Putamen (tissue), 1 donor: Measurements from ENCODE around the gene FLNB.

Experiments
- DNase-seq: peaks from one replicate; pipeline ENCODE4 v3.0.0-alpha.2; 2016; ENCODE audit warnings: low spot score

Gene FLNB

GRCh38 chr3:58010562-58010961 is 2.3 kb downstream of the FLNB start:
- DNase-seq: no peak

GRCh38 chr3:58011580-58011979 is 3.4 kb downstream of the FLNB start:
- no peak for DNase-seq

- no peak for DNase-seq
Measured at GRCh38 chr3:58012302-58012701, 4.1 kb downstream of the FLNB start.

DNA sequence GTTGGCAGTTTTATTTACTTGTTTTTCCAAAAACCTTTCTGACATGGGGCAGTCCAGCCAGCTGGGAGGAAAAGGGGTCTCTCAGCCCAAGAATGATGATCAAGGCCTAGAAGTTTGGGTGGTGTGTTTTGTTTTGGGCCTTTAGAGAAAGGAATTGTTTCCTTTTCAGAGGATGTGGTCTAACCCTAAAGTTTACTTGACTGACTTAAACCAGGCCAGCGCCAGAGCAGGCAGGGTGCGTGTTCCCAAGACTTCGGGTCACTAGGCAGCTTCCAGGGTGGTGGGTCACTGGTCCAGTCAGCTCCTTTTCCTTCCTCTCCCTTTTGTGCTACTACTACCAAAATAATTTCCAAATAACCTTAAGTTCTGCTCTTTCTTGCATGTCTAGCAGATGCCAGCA is 4.9 kb downstream of the FLNB start:
- no peak for DNase-seq

DNA sequence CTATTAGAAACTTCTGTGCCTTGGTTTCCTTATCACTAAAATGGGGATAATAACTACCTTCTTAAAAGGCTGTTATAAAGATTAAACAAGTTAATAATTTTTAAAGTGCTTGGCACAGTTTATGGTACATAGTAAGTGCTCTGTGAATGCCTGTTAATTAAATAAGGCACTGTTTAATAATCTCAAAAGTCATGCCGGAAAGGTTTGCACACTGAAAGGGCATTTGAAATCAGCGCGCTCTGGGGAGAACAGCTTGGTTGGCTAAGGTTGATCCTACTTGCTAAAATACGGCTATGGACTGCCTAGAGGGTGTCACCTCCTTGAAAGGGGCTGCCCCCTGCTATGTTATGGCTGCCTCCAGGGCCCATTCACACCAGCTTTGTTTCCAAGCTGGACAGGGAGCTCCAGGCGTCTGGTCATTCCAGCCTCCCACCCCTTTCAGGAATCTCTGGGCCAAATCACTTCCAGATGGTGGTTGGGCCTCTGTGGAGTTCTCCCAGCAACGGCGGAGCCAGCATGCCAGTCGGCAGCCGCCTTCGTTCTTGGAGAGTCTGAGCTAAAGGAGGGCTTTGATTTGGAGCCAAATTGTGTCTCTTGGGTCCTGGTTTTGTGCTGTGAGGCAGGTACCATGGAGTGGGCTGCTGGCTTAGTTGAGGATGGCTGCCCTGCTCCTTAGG is 5.9 kb downstream of the FLNB start:
- DNase-seq: no peak

DNA sequence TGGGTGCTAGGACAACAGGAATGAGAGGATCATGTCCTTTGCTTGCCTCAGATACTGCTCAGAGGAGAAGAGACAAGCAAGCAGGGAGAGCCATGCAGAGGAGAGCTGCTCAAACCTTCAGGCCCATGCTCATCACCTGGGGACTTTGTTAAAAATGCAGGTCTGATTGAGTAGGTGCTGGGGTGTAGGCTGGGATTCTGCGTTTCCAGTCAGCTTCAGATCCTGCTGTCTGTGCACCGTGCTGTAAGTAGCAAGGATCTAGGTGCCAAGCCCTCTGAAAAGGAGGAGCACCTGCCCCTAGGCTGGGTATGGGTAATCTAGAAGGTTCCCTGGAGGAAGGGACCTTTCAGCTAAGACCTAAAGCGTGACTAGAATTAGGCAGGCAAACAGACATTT is 7.3 kb downstream of the FLNB start:
- DNase-seq: no peak

DNA sequence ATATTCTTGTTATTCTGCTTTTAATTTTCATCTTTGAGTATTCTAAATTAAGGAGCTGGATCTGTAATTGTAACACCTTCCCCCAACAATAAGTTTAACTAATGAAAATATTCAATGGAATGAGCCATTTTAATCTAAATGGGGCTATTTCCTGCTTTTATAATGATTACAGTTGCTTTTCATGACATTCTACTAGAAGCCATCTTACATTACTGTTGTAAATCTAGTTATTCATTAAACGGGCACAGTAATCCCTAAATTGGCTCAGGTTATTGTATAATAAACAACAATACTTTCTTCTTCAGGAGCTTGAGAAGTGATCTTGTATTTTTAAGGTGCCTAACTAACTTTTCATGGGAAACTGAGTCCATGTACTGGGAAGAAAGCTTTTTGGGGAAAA is 8.5 kb downstream of the FLNB start:
- DNase-seq: no peak

DNA sequence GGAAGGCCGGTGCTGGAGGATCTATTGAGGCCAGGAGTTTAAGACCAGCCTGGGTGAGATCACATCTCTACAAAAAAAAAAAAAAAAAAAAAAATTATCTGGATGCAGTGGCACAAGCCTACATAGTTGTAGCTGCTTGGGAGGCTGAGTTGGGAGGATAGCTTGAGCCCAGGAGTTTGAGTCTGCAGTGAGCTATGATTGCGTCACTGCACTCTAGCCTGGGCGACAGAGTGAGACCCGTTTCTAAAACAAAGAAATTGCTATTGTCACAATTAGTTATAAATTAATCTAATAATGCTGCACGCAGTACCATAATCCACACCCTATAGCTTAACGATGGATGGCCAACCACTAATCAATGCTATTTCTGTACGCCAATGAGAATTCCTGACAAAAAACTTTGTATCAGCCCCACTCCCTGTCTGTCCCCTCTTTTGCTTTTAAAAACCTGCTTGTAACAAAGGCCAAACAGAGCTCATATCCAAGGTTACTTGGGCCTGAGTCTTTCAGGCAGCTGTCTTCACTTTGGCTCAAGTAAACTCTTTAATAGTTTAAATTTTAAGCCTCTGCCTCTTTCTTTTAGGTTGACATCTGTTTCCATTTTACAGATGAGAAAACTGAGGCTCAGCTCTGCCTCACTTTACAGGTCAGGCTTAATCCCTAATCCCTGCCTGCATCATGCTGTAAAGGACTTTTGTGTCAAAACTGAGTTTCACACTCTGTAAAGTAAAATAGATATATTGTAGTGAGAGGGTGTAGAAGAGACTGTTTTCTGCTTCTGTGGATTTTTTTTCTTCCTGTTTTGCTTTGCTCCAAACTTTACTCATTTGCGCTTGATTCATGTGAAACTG is 10.9 kb downstream of the FLNB start:
- no peak for DNase-seq

DNA sequence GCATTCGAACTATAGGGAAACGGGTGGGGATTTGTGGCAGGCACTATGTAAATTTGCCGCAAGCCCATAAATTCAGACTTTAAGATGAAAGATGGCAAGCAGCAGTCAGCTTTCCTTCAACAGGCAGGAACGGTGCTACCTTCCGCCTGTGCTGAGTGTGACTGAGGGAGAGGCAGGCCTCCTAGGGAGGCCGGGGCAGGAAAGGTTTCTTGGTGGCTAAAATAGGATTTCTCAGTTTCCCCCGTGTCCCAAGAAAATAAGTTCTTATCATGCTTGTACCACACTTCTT is 12.5 kb downstream of the FLNB start:
- no peak for DNase-seq

DNA sequence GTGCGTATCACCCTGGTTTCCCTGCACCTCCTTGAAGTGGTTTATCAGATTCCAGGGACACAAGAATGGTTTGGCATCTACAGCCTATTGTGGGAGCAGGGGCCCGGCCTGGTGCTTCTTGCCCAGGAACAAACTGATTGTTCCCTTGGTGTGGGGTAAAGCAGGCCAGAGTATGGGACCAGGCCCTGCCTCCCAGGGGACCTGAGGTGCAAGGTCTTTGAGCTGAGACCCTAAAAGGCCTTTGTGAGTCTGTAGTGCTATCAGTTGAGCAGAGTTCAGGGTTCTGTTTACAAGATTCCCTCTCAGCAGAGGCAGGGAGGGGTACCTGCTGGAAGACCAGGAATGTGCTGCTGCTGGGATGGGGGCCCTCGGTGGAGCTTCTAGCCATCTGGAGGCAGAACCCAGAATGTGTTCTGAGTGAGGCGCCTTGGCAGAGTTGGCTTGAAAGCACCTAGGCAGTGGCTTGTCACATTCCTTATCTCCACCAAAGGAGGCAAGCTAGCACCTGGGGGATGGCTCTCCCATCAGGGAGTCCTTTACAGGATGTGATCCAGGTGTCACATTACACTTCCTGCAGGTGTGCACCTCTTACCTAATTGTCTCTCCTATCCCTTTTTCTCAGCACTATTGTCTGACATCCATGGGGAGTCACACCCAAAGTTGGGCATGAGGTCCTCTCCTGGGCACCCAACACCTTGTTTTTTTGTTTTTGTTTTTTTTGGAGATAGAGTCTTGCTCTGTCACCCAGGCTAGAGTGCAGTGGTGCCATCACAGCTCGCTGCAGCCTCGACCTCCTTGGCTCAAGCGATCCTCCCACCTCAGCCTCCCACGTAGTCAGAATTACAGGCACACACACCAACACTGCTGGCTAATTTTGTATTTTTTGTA is 13.1 kb downstream of the FLNB start:
- no peak for DNase-seq

DNA sequence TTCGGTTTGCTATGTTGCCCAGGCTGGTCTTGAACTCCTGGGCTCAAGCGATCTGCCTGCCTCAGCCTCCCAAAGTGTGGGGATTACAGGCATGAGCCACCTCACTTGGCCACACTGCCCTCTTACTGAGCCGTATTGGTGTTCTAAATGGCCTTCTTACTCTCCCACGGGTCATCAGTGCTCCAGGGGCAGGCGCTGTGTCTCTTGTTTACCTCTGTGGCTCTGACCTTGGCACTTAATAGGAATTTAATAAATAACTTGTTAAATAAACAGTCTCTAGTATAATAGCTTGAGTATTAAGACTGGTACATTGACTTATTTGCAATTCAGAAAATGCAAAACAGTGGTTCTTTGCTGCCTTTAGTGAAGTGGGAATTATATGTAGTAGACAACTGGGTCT is 13.7 kb downstream of the FLNB start:
- DNase-seq: no peak

- no peak for DNase-seq
Measured at GRCh38 chr3:58022490-58022889, 14.3 kb downstream of the FLNB start.

DNA sequence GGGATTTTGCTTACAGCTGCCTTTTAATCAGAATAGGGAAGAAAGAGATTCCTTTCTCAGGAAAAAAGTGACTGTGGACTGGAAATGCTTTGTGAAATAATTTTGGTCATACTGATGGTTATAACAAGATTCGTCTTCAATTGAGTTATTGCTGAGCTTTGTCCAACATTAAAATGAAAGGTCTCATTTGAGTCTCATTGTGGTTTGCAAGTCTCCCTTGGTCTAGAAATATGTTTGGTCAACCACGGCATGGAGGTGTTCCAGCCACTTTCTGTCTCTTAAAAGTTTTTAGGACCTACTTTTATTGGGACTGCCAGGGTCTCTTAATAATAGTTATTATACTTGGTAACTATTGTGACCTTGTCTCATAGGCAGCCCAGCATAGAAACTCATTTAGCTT is 15.3 kb downstream of the FLNB start:
- no peak for DNase-seq

GRCh38 chr3:58025406-58025805 is 17.2 kb downstream of the FLNB start:
- DNase-seq: no peak

DNA sequence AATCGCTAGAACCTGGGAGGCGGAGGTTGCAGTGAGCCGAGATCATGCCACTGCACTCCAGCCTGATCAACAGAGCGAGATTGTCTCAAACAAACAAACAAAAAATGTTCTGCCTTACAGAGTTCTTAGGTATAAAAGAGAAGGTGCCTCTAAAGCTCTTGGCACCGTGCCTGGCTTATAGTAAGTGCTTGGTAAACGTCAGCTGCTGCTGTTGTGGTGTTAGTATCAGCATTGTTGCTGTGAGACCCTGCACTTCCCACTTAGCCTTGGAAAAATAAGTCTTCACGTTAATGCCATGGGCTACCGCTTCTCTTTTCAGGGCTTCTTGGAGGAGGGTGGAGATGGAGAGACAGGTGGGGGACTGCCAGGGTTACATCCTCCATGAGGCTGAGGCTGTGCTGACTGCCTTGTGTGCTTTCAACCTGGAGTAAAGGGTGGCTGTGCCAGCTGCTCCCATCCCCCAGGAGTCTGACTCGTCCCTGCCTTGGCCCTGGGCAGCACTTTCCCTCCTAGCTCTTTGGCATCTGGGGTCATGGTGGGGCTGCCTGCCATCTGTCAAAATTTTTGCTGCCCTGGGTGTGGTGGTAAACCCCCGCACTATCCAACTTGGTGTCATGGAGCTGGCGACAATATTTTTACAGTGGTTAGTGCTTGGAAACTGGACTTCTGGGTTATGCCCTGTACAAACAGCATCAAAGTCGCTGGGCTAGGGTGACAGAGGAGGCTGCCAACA is 17.8 kb downstream of the FLNB start:
- no peak for DNase-seq

- DNase-seq: no peak
Measured at GRCh38 chr3:58026598-58026997, 18.4 kb downstream of the FLNB start.

GRCh38 chr3:58027704-58028317 is 19.6 kb downstream of the FLNB start:
- DNase-seq: no peak

- no peak for DNase-seq
Measured at GRCh38 chr3:58028902-58029301, 20.7 kb downstream of the FLNB start.

- DNase-seq: no peak
Measured at GRCh38 chr3:58029842-58030584, 21.8 kb downstream of the FLNB start.

DNA sequence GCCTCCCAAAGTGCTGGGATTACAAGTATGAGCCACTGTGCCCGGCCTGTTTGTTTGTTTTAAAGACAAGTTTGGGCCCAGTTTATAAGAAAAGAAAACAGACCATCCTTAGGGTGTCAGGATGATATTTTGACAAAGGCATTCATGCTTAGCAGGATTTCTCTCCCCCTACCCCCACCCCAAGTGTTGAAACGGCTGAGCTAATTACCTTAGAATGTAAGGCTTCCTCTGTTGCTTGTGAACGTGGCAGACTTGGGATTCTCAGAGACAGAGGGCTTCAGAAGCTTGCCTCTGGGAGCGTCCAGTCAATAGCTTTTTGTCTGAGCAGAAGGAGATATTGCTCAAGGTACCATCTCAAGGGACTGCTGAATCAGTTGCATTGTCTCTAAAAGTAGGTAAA is 24.0 kb downstream of the FLNB start:
- DNase-seq: no peak
